SU-DHL-6 (cell line): Measurements from ENCODE around the gene CACNA1C.

ENCODE experiments used
- H2AFZ ChIP-seq: fragments of 200-600 bp; sonication (generic); 2 replicates; pipeline ENCODE4 v1.6.1; 2014; ENCODE audit warnings: low read depth, mild to moderate bottlenecking, moderate library complexity, mixed read lengths, antibody characterized with exemption, low read length; ENCODE audit not compliant: severe bottlenecking
- H3F3A ChIP-seq: fragments of 200-600 bp; shearing (Covaris generic); 2 replicates; pipeline ENCODE4 v1.6.0; 2016; ENCODE audit warnings: antibody characterized with exemption, mild to moderate bottlenecking; ENCODE audit not compliant: insufficient read depth
- H3K27ac ChIP-seq: fragments of 200-600 bp; sonication (generic); 2 replicates; pipeline ENCODE4 v1.5.1; 2016; ENCODE audit warnings: low read depth, mild to moderate bottlenecking, low read length, moderate library complexity, mixed read lengths
- H3K27me3 ChIP-seq: fragments of 200-600 bp; sonication (generic), shearing (Covaris generic); 2 replicates; pipeline ENCODE4 v1.6.0; 2014; ENCODE audit warnings: mild to moderate bottlenecking, low read length
- H3K36me3 ChIP-seq: fragments of 200-600 bp; sonication (generic); 2 replicates; pipeline ENCODE4 v1.6.1; 2014; ENCODE audit warnings: mild to moderate bottlenecking, low read length, mixed read lengths
- H3K4me2 ChIP-seq: fragments of 300-600, 200-600 bp; shearing (Covaris generic), sonication (generic); 2 replicates; pipeline ENCODE4 v1.6.0; 2014; ENCODE audit warnings: low read length, low read depth, mild to moderate bottlenecking; ENCODE audit not compliant: poor library complexity, severe bottlenecking
- H3K4me3 ChIP-seq: fragments of 200-600 bp; sonication (generic); 2 replicates; pipeline ENCODE4 v1.5.1; 2014; ENCODE audit warnings: antibody characterized with exemption, low read length, mild to moderate bottlenecking, mixed read lengths; ENCODE audit not compliant: insufficient read depth, poor library complexity, severe bottlenecking
- H3K79me2 ChIP-seq: fragments of 200-600 bp; sonication (generic); 2 replicates; pipeline ENCODE4 v1.6.1; 2014; ENCODE audit warnings: mild to moderate bottlenecking, low read length, moderate library complexity; ENCODE audit not compliant: insufficient read depth
- H3K9ac ChIP-seq: fragments of 200-600 bp; sonication (generic); 2 replicates; pipeline ENCODE4 v1.7.0; 2014; ENCODE audit warnings: mild to moderate bottlenecking, low read length
- H3K9me2 ChIP-seq: fragments of 200-600 bp; sonication (generic); replicated peaks from 2 replicates; pipeline ENCODE4 v1.6.1; 2014; ENCODE audit warnings: low read length; ENCODE audit not compliant: insufficient read depth
- H3K9me3 ChIP-seq: fragments of 200-600 bp; sonication (generic); 2 replicates; pipeline ENCODE4 v1.6.1; 2014; ENCODE audit warnings: low read length, mixed read lengths; ENCODE audit not compliant: insufficient read depth
- H4K20me1 ChIP-seq: fragments of 200-600 bp; sonication (generic); 2 replicates; pipeline ENCODE4 v1.6.1; 2014; ENCODE audit warnings: low read depth, mild to moderate bottlenecking, antibody characterized with exemption, low read length, moderate library complexity, mixed read lengths
- EZH2phosphoT487 ChIP-seq: fragments of 200-600 bp; sonication (generic), shearing (Covaris generic); conservative IDR thresholded peaks from 2 replicates; pipeline ENCODE4 v1.6.1; 2018; ENCODE audit warnings: mild to moderate bottlenecking, antibody characterized with exemption, low read length, moderate library complexity, mixed read lengths
- TF ChIP-seq, protein P1 (sequence below): fragments of 200-600 bp; sonication (generic); IDR thresholded peaks from one replicate; pipeline ENCODE4 v1.5.1; 2017; ENCODE audit warnings: antibody characterized with exemption, mild to moderate bottlenecking, low read length, moderate library complexity; ENCODE audit not compliant: insufficient read depth, poor library complexity, severe bottlenecking

The CACNA1C gene

DNA sequence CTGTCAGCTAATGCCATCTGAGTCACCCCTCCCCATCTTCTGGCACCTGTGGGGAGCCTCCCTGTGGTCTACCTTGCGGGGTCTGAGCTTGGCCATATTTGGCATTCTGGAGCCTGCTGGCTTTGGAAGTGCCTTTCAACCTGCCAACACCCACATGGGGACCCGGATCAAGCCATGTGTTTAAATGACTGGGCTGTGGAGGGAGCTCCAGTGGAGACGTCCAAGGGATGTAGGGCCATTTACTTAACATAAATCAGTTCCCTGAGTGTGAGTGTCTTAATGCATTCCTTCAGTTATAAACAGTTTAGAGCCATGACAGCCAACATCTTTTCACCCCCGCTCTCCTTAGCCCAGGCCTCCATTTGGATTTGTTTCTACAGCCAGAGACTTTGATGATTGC is 22.0 kb downstream of the CACNA1C start:
- no peak for TF ChIP-seq EZH2phosphoT487
- TF ChIP-seq, protein P1, sequence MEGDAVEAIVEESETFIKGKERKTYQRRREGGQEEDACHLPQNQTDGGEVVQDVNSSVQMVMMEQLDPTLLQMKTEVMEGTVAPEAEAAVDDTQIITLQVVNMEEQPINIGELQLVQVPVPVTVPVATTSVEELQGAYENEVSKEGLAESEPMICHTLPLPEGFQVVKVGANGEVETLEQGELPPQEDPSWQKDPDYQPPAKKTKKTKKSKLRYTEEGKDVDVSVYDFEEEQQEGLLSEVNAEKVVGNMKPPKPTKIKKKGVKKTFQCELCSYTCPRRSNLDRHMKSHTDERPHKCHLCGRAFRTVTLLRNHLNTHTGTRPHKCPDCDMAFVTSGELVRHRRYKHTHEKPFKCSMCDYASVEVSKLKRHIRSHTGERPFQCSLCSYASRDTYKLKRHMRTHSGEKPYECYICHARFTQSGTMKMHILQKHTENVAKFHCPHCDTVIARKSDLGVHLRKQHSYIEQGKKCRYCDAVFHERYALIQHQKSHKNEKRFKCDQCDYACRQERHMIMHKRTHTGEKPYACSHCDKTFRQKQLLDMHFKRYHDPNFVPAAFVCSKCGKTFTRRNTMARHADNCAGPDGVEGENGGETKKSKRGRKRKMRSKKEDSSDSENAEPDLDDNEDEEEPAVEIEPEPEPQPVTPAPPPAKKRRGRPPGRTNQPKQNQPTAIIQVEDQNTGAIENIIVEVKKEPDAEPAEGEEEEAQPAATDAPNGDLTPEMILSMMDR: no peak
- Histone ChIP-seq H3K4me2 (no peak overlapping the region), H3K9ac (no peak overlapping the region), H3K79me2 (no peaks in the 10 kb centered on the region), H3K27me3 (no peaks in the 10 kb centered on the region), H4K20me1 (no peaks in the 10 kb centered on the region), H3K36me3 (0 out of 2 replicates have a peak, but pooled peaks cover 3% of the 10 kb centered on the region), H3K27ac (no peak overlapping the region), H2AFZ (no peak overlapping the region), H3K4me3 (no peak overlapping the region), H3F3A (no peaks in the 10 kb centered on the region), H3K9me3 (peaks cover 8% of the 10 kb centered on the region; the same call in 1 of the 2 replicates), H3K9me2 (no peaks in the 10 kb centered on the region)

DNA sequence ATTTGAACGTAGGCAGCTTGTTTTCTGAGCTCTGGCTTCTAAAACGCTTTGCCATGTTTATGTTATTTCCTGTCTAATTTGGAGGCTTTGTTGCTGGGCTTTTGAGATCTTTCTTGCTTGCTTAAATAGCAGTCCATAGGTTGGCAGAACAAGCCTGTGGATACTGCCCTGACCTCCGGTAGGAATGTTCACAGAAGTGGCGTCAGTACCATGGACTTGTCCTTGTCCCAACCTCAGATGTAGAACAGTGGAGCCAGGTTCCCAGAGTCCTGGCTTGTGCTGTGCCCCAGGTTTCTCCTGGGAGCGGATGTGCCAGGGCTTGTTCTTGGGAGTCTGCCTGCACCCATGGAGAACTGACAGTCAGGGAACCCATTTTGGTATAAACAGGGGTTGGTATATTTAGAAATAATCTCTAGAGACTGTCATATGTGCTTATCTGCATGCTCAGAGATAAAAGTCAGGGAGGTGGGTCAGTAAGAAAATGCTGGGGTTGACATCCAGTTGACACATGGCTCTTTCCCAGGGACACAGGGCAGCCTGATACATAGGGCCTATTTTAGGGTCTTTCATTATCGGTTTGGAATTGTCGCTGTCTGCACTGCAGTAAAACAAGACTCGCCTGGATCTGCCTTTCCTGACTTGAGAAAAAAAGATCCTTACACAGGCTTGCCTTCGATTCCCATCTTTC is 22.9 kb downstream of the CACNA1C start:
- no peaks in the 10 kb centered on the region for H3K27me3 ChIP-seq
- no peaks in the 10 kb centered on the region for H4K20me1 ChIP-seq
- H2AFZ ChIP-seq: no peak overlapping the region
- H3K79me2 ChIP-seq: no peaks in the 10 kb centered on the region
- H3K9me2 ChIP-seq: no peaks in the 10 kb centered on the region
- no peak overlapping the region for H3K4me2 ChIP-seq
- H3K27ac ChIP-seq: no peak overlapping the region
- H3F3A ChIP-seq: no peaks in the 10 kb centered on the region
- TF ChIP-seq, protein P1: no peak
- TF ChIP-seq EZH2phosphoT487: no peak
- H3K9ac ChIP-seq: no peak overlapping the region
- H3K9me3 ChIP-seq: no peaks in the 10 kb centered on the region
- no peak overlapping the region for H3K4me3 ChIP-seq
- H3K36me3 ChIP-seq: 0 out of 2 replicates have a peak, but pooled peaks cover under 1% of the 10 kb centered on the region

- Histone ChIP-seq H3K36me3 (0 out of 2 replicates have a peak, but pooled peaks cover 2% of the 10 kb centered on the region), H3K27me3 (no peaks in the 10 kb centered on the region), H3K9me3 (no peaks in the 10 kb centered on the region), H2AFZ (no peak overlapping the region), H3K27ac (no peak overlapping the region), H3K4me3 (no peak overlapping the region), H3F3A (no peaks in the 10 kb centered on the region), H3K79me2 (no peaks in the 10 kb centered on the region), H3K4me2 (no peak overlapping the region), H3K9ac (no peak overlapping the region), H3K9me2 (no peaks in the 10 kb centered on the region), H4K20me1 (no peaks in the 10 kb centered on the region)
- TF ChIP-seq EZH2phosphoT487: no peak
- TF ChIP-seq, protein P1: no peak
These were observed 23.4 kb downstream of the CACNA1C start for GRCh38 chr12:2076196-2076570.
